Spinal cord (tissue), 10 donors: Measurements from ENCODE around the gene ZWINT. TPM values are rescaled to one million over a fixed set of nuclear protein-coding genes. Genes with fewer than 3 reads are reported as not detected.

ENCODE experiments used
- DNase-seq, 6 donors: peaks; one replicate each; pipeline versions ENCODE4 v3.0.0 to v3.0.0-alpha.2; 2013 to 2015; ENCODE audit warnings: low spot score in 6 of 6, low read depth in 4 of 6
- H3K27ac ChIP-seq: one replicate; pipeline ENCODE4 v1.5.1; 2013; ENCODE audit warnings: low read depth, low read length, control low read depth
- H3K27me3 ChIP-seq: one replicate; pipeline ENCODE4 v1.6.1; 2013; ENCODE audit warnings: low read length; ENCODE audit not compliant: control insufficient read depth, insufficient read depth
- H3K36me3 ChIP-seq: one replicate; pipeline ENCODE4 v1.6.1; 2013; ENCODE audit warnings: low read length; ENCODE audit not compliant: control insufficient read depth, insufficient read depth
- H3K4me1 ChIP-seq: one replicate; pipeline ENCODE4 v1.6.1; 2013; ENCODE audit warnings: low read length; ENCODE audit not compliant: control insufficient read depth, insufficient read depth
- H3K4me3 ChIP-seq: one replicate; pipeline ENCODE4 v1.5.1; 2013; ENCODE audit warnings: low read depth, low read length, control low read depth
- H3K9me3 ChIP-seq: one replicate; pipeline ENCODE4 v1.6.1; 2013; ENCODE audit warnings: low read length; ENCODE audit not compliant: control insufficient read depth, insufficient read depth
- WGBS: methylation state at CpG from one replicate; pipeline ENCODE4 v1.1.5; 2013; ENCODE audit warnings: missing lambda C conversion rate; ENCODE audit not compliant: insufficient coverage; 5-methylcytosine and 5-hydroxymethylcytosine counted together
- long read RNA-seq, 4 donors: transcript quantifications; one replicate each; lab custom pipeline, GENCODE V29; 2026
- polyA plus RNA-seq, 2 donors: library from polyadenylated mRNA; unstranded; fragments of 120-200 nt; gene quantifications; one replicate each; pipeline ENCODE4 v1.2.1, GENCODE V29; 2013; ENCODE audit not compliant: insufficient read length in 2 of 2
- total RNA-seq, 2 donors: library from RNA; depleted of rRNA in 1 of 2; stranded (reverse); fragments of 120-200 nt in 1 of 2; fragments of >200 nt in 1 of 2; gene quantifications; one replicate each; pipeline versions ENCODE4 v1.2.3 to v1.2.4, GENCODE V29; 2013 to 2014
- donor health status: healthy.

Gene ZWINT
- total RNA-seq (10 to 100 TPM; 13.8 to 28.9 TPM), polyA plus RNA-seq (10 to 100 TPM; 31.3 to 34.6 TPM)
- long read RNA-seq, donor 1, transcript ZWINT-203 (9 exons, 1,872 nt), result major isoform, 7 of 12 reads
- long read RNA-seq, donor 1, partial matches to known transcripts, result 0 of 12 reads
- long read RNA-seq, donor 1, other reads (novel, unspliced or antisense), result 0 of 12 reads
- long read RNA-seq, donor 2, partial matches to known transcripts, result 0 of 5 reads
- long read RNA-seq, donor 2, other reads (novel, unspliced or antisense), result 0 of 5 reads
- long read RNA-seq, donor 3, partial matches to known transcripts, result 0 of 7 reads
- long read RNA-seq, donor 3, other reads (novel, unspliced or antisense), result 0 of 7 reads
- long read RNA-seq, donor 4, transcript ZWINT-203 (9 exons, 1,872 nt), result major isoform, 14 of 47 reads
- long read RNA-seq, donor 4, partial matches to known transcripts, result 26 of 47 reads
- long read RNA-seq, donor 4, other reads (novel, unspliced or antisense), result 0 of 47 reads

DNA sequence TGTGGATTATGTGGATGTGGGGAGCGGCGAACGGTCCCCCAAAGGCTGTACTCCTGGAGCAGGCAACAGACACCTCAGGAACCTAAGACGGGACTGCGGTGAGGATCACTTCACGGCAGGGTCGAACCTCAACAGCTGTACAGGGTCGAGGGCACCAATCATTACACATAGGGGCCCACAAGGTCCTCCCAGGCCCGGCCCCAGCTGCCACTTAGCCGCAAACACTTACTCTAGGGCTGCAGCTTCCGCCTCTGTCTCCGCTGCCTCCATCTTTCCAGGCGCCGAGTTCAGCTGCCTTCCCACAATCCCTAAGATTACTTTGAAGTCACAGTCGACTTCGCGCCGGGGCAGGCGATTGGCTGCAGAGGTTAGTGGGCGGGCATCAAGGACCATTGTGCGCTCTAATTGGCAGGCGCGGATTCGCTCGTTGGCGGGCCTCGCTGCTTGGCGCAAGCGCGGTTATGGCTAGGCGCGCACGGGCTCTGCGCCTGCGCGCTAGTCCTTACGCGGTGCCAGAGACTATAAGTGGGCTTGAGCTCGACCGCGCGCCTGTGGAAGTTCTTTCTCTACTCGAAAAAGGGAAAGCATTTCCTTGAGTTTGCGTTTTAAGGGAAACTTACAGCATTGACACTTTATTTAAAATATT, at the start of gene ZWINT:
TSS of gene ZWINT (minus strand) at position 293 of the 646 bp plus-strand sequence. CDS start at position 270, 23 bp downstream.
- peak; percentile 88 to 99 (median 94) for DNase-seq
- Histone ChIP-seq H3K4me1 (peaks cover 16% of the 10 kb centered on the region), H3K36me3 (no peaks in the 10 kb centered on the region), H3K27me3 (no peaks in the 10 kb centered on the region), H3K27ac (peak within 1 kb of the TSS; percentile 70), H3K4me3 (peak within 1 kb of the TSS; percentile 78), H3K9me3 (no peaks in the 10 kb centered on the region)
- WGBS, result 0% methylated on average over 35 of the region's 44 CpGs

- Histone ChIP-seq H3K4me1 (no peaks in the 10 kb centered on the region), H3K27me3 (no peaks in the 10 kb centered on the region), H3K36me3 (no peaks in the 10 kb centered on the region), H3K4me3 (no peak overlapping the region), H3K27ac (no peak overlapping the region), H3K9me3 (peaks cover 3% of the 10 kb centered on the region)
- no peak for DNase-seq
Measured at GRCh38 chr10:56383806-56384205, 22.7 kb upstream of the ZWINT start.

DNA sequence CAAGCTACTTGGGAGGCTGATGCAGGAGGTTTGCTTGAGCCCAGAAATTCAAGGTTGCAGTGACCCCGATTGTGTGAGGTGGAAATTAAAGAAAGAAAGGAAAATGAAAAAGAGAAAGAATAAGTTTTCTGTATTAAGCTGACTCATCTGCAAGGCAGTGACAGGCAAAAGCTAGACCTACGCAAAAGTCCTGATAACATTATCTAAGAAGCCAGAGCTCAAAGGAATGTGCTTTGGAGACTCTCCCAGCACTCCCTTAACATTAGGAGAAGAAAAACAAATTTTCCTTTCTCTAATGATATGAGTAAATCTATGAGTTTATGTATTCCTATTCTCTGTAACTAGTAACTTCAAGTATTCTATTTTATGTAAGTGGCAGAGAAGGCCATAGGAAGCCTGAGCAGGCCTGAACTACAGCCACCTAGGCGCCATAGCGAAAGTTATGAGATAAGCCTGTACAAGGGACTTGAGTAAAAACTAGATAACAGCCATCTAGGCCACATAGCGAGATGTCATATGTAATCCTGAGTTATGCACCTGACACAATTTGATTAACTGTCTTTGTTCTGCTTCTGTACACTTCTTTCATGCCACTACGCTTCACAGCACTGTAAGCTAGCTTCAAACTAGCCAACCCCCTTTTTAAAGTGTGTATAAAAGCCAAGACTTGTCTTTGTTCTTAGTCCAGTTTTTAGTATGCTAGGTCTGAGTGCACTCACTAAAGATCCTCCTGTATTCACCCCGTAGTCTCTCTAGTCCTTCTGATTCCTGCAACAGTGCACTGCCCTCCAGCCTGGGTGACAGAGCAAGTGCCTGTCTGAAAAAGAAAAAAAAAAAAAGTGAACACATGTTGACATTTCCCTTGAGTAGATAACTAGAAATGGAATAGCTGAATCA, 9.4 kb upstream of the ZWINT start:
- Histone ChIP-seq H3K27me3 (no peaks in the 10 kb centered on the region), H3K36me3 (no peaks in the 10 kb centered on the region), H3K4me3 (no peak overlapping the region), H3K27ac (no peak overlapping the region), H3K4me1 (no peaks in the 10 kb centered on the region), H3K9me3 (peaks cover 7% of the 10 kb centered on the region)
- DNase-seq, result no peak
- 94% methylated on average over 6 of the region's 7 CpGs for WGBS

- DNase-seq, result no peak
- Histone ChIP-seq H3K4me3 (peak overlapping the region; percentile 78), H3K4me1 (peaks cover 16% of the 10 kb centered on the region), H3K27ac (no peak overlapping the region), H3K9me3 (no peaks in the 10 kb centered on the region), H3K36me3 (no peaks in the 10 kb centered on the region), H3K27me3 (no peaks in the 10 kb centered on the region)
- WGBS, result 4% methylated on average over 6 of the region's 6 CpGs
Measured at GRCh38 chr10:56360583-56360966, 484 bp downstream of the ZWINT start.

DNA sequence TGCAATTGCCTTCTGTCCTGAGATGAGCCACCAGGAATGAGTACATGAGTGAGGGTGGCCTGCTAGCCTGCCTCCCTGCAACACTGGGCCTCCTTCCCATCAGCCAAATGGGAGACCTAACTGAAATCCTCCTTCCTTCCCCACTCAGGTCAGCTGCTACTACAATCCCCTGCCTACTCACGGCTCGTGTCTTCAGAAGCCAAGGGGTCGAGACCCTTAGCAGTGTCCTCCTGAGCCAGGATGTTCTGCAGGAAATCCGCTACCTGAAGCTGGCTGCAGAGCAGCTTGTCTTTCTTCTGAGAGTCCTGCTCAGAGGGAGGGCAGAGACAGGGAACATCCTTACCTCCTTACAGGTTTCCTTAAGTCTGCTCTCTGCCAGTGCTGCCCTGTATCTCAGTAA, 1.2 kb downstream of the ZWINT start:
- Histone ChIP-seq H3K27ac (no peak overlapping the region), H3K4me3 (peak overlapping the region; percentile 78), H3K27me3 (no peaks in the 10 kb centered on the region), H3K36me3 (no peaks in the 10 kb centered on the region), H3K4me1 (peaks cover 16% of the 10 kb centered on the region), H3K9me3 (no peaks in the 10 kb centered on the region)
- DNase-seq, result no peak
- WGBS, result 94% methylated on average over 4 of the region's 4 CpGs

DNA sequence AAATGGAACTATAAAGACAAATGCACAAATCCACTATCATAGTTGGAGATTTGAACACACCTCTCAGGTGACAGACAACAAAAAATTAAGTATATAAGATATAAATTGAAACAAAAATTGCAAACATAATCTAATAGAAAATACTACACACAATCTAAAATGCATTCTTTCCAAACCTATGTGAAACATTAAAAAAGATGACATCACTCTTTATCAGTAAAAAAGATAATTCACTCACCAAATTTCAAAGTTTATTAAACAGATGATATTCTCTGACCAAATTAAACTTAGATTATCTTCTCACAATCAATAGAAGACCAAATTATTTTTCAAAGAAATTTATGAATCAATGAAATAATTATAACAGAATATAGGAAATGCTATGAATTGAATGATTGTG, 4.0 kb downstream of the ZWINT start:
- no peak for DNase-seq
- peaks cover 16% of the 10 kb centered on the region for H3K4me1 ChIP-seq

GRCh38 chr10:56351909-56352630, 9.0 kb downstream of the ZWINT start:
- Histone ChIP-seq H3K9me3 (no peaks in the 10 kb centered on the region), H3K4me1 (no peaks in the 10 kb centered on the region), H3K27me3 (no peaks in the 10 kb centered on the region), H3K36me3 (no peaks in the 10 kb centered on the region), H3K27ac (no peak overlapping the region), H3K4me3 (no peak overlapping the region)
- WGBS, result 94% methylated on average over 20 of the region's 20 CpGs
- DNase-seq, result no peak

More for the DNA sequence above, 4.0 kb downstream of the ZWINT start:
- Histone ChIP-seq H3K27ac (no peak overlapping the region), H3K27me3 (no peaks in the 10 kb centered on the region), H3K36me3 (no peaks in the 10 kb centered on the region), H3K4me3 (no peak overlapping the region), H3K9me3 (no peaks in the 10 kb centered on the region)

DNA sequence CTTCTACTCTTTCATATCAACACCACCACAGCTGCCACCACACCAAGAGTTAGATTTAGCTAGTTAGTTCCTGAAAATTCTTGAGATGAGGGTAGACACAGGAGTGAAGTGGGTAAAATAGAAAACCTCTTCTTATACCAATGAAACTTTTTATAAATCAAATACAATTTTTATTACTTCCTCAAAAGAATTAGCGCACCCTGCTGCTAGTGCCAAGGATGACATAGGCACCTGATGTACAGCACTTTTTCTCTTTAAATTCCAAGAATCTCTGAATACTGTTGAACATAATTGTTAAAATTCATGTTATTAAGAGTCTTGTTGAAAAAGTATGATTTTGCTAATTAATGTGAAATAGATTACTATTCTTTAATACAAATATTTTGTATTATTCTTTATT, 11.4 kb downstream of the ZWINT start:
- Histone ChIP-seq H3K27me3 (no peaks in the 10 kb centered on the region), H3K36me3 (no peaks in the 10 kb centered on the region), H3K4me3 (no peak overlapping the region), H3K9me3 (no peaks in the 10 kb centered on the region), H3K27ac (no peak overlapping the region), H3K4me1 (no peaks in the 10 kb centered on the region)
- DNase-seq, result no peak
- WGBS, result no CpG with 5 or more reads among the region's 1 CpG

- Histone ChIP-seq H3K27me3 (no peaks in the 10 kb centered on the region), H3K27ac (no peak overlapping the region), H3K4me1 (no peaks in the 10 kb centered on the region), H3K4me3 (no peak overlapping the region), H3K36me3 (no peaks in the 10 kb centered on the region), H3K9me3 (no peaks in the 10 kb centered on the region)
- WGBS, result 88% methylated on average over 1 of the region's 3 CpGs
- no peak for DNase-seq
Measured at GRCh38 chr10:56348101-56348500, 13.0 kb downstream of the ZWINT start.
